HepG2 (cell line): ENCODE data around the gene CDH11. TPM values are rescaled to one million over a fixed set of nuclear protein-coding genes. Genes with fewer than 3 reads are reported as not detected.

Source experiments
- ARHGAP35 ChIP-seq: sonication (generic); formaldehyde crosslinking; IDR thresholded peaks from 2 replicates; pipeline ENCODE4 v1.9.0; 2022; ENCODE audit warnings: mild to moderate bottlenecking, inconsistent platforms, moderate library complexity, missing genetic modification reagents, borderline replicate concordance
- DNMT1 ChIP-seq: sonication (generic); formaldehyde crosslinking; IDR thresholded peaks from 2 replicates; pipeline ENCODE4 v1.5.1; 2020; ENCODE audit warnings: mild to moderate bottlenecking, missing genetic modification reagents
- HOXD1 ChIP-seq: sonication (generic); formaldehyde crosslinking; IDR thresholded peaks from 2 replicates; pipeline ENCODE4 v1.5.0; 2020; ENCODE audit warnings: missing genetic modification reagents
- KLF9 ChIP-seq: IDR thresholded peaks from 2 replicates; pipeline ENCODE4 v1.6.1; 2016; ENCODE audit warnings: low read depth
- MBNL3 ChIP-seq: fragments of 250-450 bp; sonication (Bioruptor Pico); conservative IDR thresholded peaks from 2 replicates; pipeline ENCODE4 v1.8.0; 2022; ENCODE audit warnings: mild to moderate bottlenecking, inconsistent platforms
- NR2F1 ChIP-seq, 2 experiments: fragments of 450-650 bp in 1 of 2; formaldehyde crosslinking in 1 of 2; IDR thresholded peaks; 2 replicates each; pipeline versions ENCODE4 v1.5.0 to v1.6.1; 2016 to 2020; ENCODE audit warnings: mild to moderate bottlenecking in 1 of 2, missing compliant biosample characterization in 1 of 2, missing genetic modification reagents in 1 of 2, moderate library complexity in 1 of 2
- ZBTB21 ChIP-seq: sonication (generic); formaldehyde crosslinking; IDR thresholded peaks from 2 replicates; pipeline ENCODE4 v1.4.0; 2020; ENCODE audit warnings: missing genetic modification reagents
- ZC3H4 ChIP-seq: sonication (generic); formaldehyde crosslinking; IDR thresholded peaks from 2 replicates; pipeline ENCODE4 v1.4.0; 2020; ENCODE audit warnings: missing genetic modification reagents, borderline replicate concordance
- ZNF343 ChIP-seq: sonication (generic); formaldehyde crosslinking; IDR thresholded peaks from 2 replicates; pipeline ENCODE4 v1.4.0; 2020; ENCODE audit warnings: mild to moderate bottlenecking, missing genetic modification reagents
- ZNF367 ChIP-seq: sonication (generic); formaldehyde crosslinking; IDR thresholded peaks from 2 replicates; pipeline ENCODE4 v1.4.0; 2020; ENCODE audit warnings: missing genetic modification reagents, borderline replicate concordance
- ZNF839 ChIP-seq: sonication (generic); formaldehyde crosslinking; IDR thresholded peaks from 2 replicates; pipeline ENCODE4 v1.4.0; 2020; ENCODE audit warnings: missing genetic modification reagents, mild to moderate bottlenecking, borderline replicate concordance
- polyA plus RNA-seq, 8 experiments: library from polyadenylated mRNA; depleted of rRNA in 3 of 8; stranded (reverse) in 7 of 8; unstranded in 1 of 8; fragments of >200 nt; fragmentation: Illumina TruSeq in 4 of 8; extraction: Trizol in 4 of 8; gene quantifications; 2 replicates each; pipeline versions ENCODE4 v1.2.1 to v1.2.3, GENCODE V29; 2011 to 2016; ENCODE audit warnings: low read depth in 4 of 8, missing spikeins in 1 of 8, mixed read lengths in 1 of 8; ENCODE audit not compliant: insufficient read depth in 1 of 8
- total RNA-seq, 5 experiments: library from RNA; depleted of rRNA; stranded (reverse); fragments of >200 nt; fragmentation: Illumina TruSeq; extraction: Trizol; gene quantifications; 2 replicates each; pipeline ENCODE4 v1.2.3, GENCODE V29; 2016; ENCODE audit warnings: low read depth in 1 of 5
- TF ChIP-seq, protein P1 (sequence below): sonication (generic); formaldehyde crosslinking; IDR thresholded peaks from 2 replicates; pipeline ENCODE4 v1.5.0; 2020; ENCODE audit warnings: mild to moderate bottlenecking, missing genetic modification reagents
- TF ChIP-seq, protein P2 (sequence below), 2 experiments: sonication (generic) in 1 of 2; formaldehyde crosslinking in 1 of 2; IDR thresholded peaks; 2 replicates each; pipeline versions ENCODE4 v1.5.1 to v1.6.1; 2011 to 2020; ENCODE audit warnings: borderline replicate concordance in 1 of 2, low read depth in 1 of 2, low read length in 1 of 2, mild to moderate bottlenecking in 1 of 2, missing genetic modification reagents in 1 of 2, moderate library complexity in 1 of 2

Gene CDH11
- total and polyA plus RNA-seq, 2 of the 13 experiments (the other 11 are each of a cell fraction or from before 2014, with no cell fraction given) = not detected

DNA sequence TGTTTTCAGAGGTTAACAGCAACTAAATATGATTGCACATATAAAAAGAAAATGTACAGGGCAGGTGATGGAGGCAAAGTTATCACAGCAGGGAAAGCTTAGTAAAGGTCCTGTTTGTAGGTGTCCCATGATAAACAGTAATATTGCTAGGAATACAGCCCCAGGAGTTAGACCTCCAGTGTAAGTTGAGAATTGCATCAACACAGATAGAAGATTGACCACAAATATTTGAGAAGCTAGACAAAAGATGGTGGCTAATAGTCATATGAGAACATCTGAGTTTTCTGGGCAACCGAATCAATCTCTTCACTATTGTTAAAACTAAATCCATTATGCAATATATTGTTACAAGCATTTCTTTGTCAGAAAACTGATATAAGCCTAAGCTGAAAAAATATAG lies 152.6 kb downstream of the CDH11 start (continued):
- no peak for TF ChIP-seq MBNL3 (CRISPR knock-in tag)
- TF ChIP-seq, protein P1, sequence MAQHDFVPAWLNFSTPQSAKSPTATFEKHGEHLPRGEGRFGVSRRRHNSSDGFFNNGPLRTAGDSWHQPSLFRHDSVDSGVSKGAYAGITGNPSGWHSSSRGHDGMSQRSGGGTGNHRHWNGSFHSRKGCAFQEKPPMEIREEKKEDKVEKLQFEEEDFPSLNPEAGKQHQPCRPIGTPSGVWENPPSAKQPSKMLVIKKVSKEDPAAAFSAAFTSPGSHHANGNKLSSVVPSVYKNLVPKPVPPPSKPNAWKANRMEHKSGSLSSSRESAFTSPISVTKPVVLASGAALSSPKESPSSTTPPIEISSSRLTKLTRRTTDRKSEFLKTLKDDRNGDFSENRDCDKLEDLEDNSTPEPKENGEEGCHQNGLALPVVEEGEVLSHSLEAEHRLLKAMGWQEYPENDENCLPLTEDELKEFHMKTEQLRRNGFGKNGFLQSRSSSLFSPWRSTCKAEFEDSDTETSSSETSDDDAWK (CRISPR knock-in tag) = no peak
- TF ChIP-seq ZNF839 = no peak
- TF ChIP-seq ZNF343 (CRISPR knock-in tag) = no peak
- TF ChIP-seq ZC3H4 (CRISPR knock-in tag) = no peak
- no peak for TF ChIP-seq ZBTB21 (CRISPR knock-in tag)
- no peak for TF ChIP-seq NR2F1 (CRISPR knock-in tag; IDR thresholded peaks at IDR 0.05)
- TF ChIP-seq ZNF367 (CRISPR knock-in tag) = no peak
- no peak for TF ChIP-seq KLF9 (CRISPR knock-in tag)
- TF ChIP-seq HOXD1 (CRISPR knock-in tag) = no peak
- TF ChIP-seq, protein P2, sequence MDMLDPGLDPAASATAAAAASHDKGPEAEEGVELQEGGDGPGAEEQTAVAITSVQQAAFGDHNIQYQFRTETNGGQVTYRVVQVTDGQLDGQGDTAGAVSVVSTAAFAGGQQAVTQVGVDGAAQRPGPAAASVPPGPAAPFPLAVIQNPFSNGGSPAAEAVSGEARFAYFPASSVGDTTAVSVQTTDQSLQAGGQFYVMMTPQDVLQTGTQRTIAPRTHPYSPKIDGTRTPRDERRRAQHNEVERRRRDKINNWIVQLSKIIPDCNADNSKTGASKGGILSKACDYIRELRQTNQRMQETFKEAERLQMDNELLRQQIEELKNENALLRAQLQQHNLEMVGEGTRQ (IDR thresholded peaks at IDR 0.05; ENCODE audit: low read depth, low read length) = no peak
- TF ChIP-seq, protein P2 (CRISPR knock-in tag; IDR thresholded peaks at IDR 0.05; ENCODE audit: borderline replicate concordance) = no peak
- TF ChIP-seq ARHGAP35 (CRISPR knock-in tag) = no peak
- TF ChIP-seq DNMT1 (CRISPR knock-in tag) = no peak
